GM12878 (cell line): ENCODE measurements around the gene HINFP. TPM values are rescaled to one million over a fixed set of nuclear protein-coding genes. Genes with fewer than 3 reads are reported as not detected.

Source experiments
- ATAC-seq: fragments of 200-7000 bp; cut with Tn5 transposase; 3 replicates; pipeline ENCODE4 v1.9.1; 2020; ENCODE audit warnings: mild to moderate bottlenecking, moderate library complexity
- BruUV-seq: library from RNA; stranded (reverse); fragments of 400-500 nt; replicated peaks from 2 replicates; lab custom pipeline; 2021; lab: Mats Ljungman, UMichigan
- CTCF ChIA-PET: fragments of 300-600 bp; sonication (Branson Sonifier 250); formaldehyde crosslinking; extraction: SDS; loops from one replicate; lab custom pipeline; 2021; ENCODE audit warnings: inconsistent platforms; lab: Yijun Ruan, JAX
- POLR2A ChIA-PET: fragments of 350-600 bp; formaldehyde crosslinking; extraction: SDS; loops from one replicate; lab custom pipeline; 2021; ENCODE audit warnings: inconsistent platforms; lab: Charles Lee
- RAD21 ChIA-PET: fragments of 300-600 bp; sonication (Branson Sonifier 250); formaldehyde crosslinking; loops from one replicate; lab custom pipeline; 2023; ENCODE audit warnings: antibody characterized with exemption; ENCODE audit not compliant: unreplicated experiment; lab: Charles Lee
- SMC1A ChIA-PET: fragments of 300-600 bp; sonication (Branson Sonifier 250); formaldehyde crosslinking; loops from one replicate; lab custom pipeline; 2023; ENCODE audit not compliant: unreplicated experiment, uncharacterized antibody; lab: Charles Lee
- DNase-seq: peaks from one replicate; pipeline ENCODE4 v3.0.0-alpha.2; 2011; ENCODE audit warnings: low read depth, low spot score
- FAIRE-seq: peaks from 3 replicates; lab custom pipeline; 2011; peaks lifted over from hg19 to GRCh38; lab: Jason Lieb, UNC
- H2AFZ ChIP-seq: 2 replicates; pipeline ENCODE4 v1.6.0; 2011; ENCODE audit warnings: low read depth, low read length, control low read depth; ENCODE audit not compliant: control insufficient read depth
- H3K27ac ChIP-seq: 2 replicates; pipeline ENCODE4 v1.5.1; 2011; ENCODE audit warnings: control low read depth; ENCODE audit not compliant: control insufficient read depth, insufficient read depth
- H3K27me3 ChIP-seq, 2 experiments: replicated peaks in 1 of 2; 2 replicates each; pipeline versions ENCODE4 v1.6.0 to v1.6.1; 2011; ENCODE audit warnings: low read length in 1 of 2; ENCODE audit not compliant: control insufficient read depth in 2 of 2, insufficient read depth in 2 of 2
- H3K36me3 ChIP-seq, 2 experiments: 2 replicates each; pipeline ENCODE4 v1.5.1; 2011; ENCODE audit warnings: low read length in 1 of 2; ENCODE audit not compliant: control insufficient read depth in 2 of 2, insufficient read depth in 2 of 2
- H3K4me1 ChIP-seq: 2 replicates; pipeline ENCODE4 v1.6.1; 2011; ENCODE audit warnings: mild to moderate bottlenecking, low read length, moderate library complexity, mixed read lengths; ENCODE audit not compliant: control insufficient read depth, insufficient read depth
- H3K4me2 ChIP-seq: 2 replicates; pipeline ENCODE4 v1.6.0; 2011; ENCODE audit warnings: control low read depth; ENCODE audit not compliant: control insufficient read depth, insufficient read depth
- H3K4me3 ChIP-seq: fragments of 200-600 bp; sonication (generic); 2 replicates; pipeline ENCODE4 v1.5.1; 2016
- H3K79me2 ChIP-seq: 2 replicates; pipeline ENCODE4 v1.6.0; 2011; ENCODE audit warnings: low read length; ENCODE audit not compliant: control insufficient read depth, insufficient read depth
- H3K9ac ChIP-seq: 2 replicates; pipeline ENCODE4 v1.8.0; 2011; ENCODE audit warnings: low read length, control low read depth, mixed read lengths; ENCODE audit not compliant: control insufficient read depth, insufficient read depth
- H3K9me3 ChIP-seq: replicated peaks from 3 replicates; pipeline ENCODE4 v1.5.1; 2011; ENCODE audit warnings: mild to moderate bottlenecking, low read length; ENCODE audit not compliant: control insufficient read depth, insufficient read depth
- H4K20me1 ChIP-seq: 2 replicates; pipeline ENCODE4 v1.6.0; 2011; ENCODE audit not compliant: control insufficient read depth, insufficient read depth
- CBFB ChIP-seq: IDR thresholded peaks from 2 replicates; pipeline ENCODE4 v1.6.1; 2016; ENCODE audit warnings: antibody characterized with exemption, low read depth
- CUX1 ChIP-seq: IDR thresholded peaks from 2 replicates; pipeline ENCODE4 v1.6.1; 2012; ENCODE audit warnings: improper control_type of control experiment, low read depth, low read length; ENCODE audit not compliant: insufficient replicate concordance
- ESRRA ChIP-seq: IDR thresholded peaks from 2 replicates; pipeline ENCODE4 v1.6.1; 2012; ENCODE audit warnings: mild to moderate bottlenecking, low read length, improper control_type of control experiment
- HSF1 ChIP-seq: fragments of 150-350 bp; IDR thresholded peaks from 2 replicates; pipeline ENCODE4 v1.6.1; 2014; ENCODE audit warnings: mild to moderate bottlenecking, low read depth, low read length
- MEF2A ChIP-seq: IDR thresholded peaks from 2 replicates; pipeline ENCODE4 v1.6.1; 2011; ENCODE audit warnings: low read depth, mild to moderate bottlenecking, low read length, moderate library complexity; ENCODE audit not compliant: insufficient read depth
- SPI1 ChIP-seq: IDR thresholded peaks from 2 replicates; pipeline ENCODE4 v1.6.1; 2011; ENCODE audit warnings: low read depth, mild to moderate bottlenecking, low read length, moderate library complexity, borderline replicate concordance; ENCODE audit not compliant: insufficient read depth
- whole genome bisulfite sequencing: methylation state at CpG from one replicate; pipeline ENCODE4 v1.1.6; 2016; ENCODE audit warnings: low lambda C conversion rate; ENCODE audit not compliant: insufficient replicate concordance, insufficient coverage; ENCODE audit errors: missing lambda C conversion rate; 5-methylcytosine and 5-hydroxymethylcytosine counted together
- in situ Hi-C: fragments of 300-500 bp; cut with MboI; formaldehyde crosslinking; loops from 9 replicates; pipeline ENCODE4 v1.14.3; 2018; ENCODE audit warnings: mixed read lengths
- intact Hi-C: fragments of 100-400 bp; cut with micrococcal nuclease; formaldehyde crosslinking; loops from one replicate; pipeline ENCODE4 v1.14.2; 2022; ENCODE audit not compliant: unreplicated experiment
- polyA plus RNA-seq, 11 experiments: library from polyadenylated mRNA; depleted of rRNA in 4 of 11; unstranded in 6 of 11; stranded (reverse) in 5 of 11; fragments of >200 nt; fragmentation: Nextera tagmentation in 4 of 11; fragmentation: Illumina TruSeq in 1 of 11; extraction: Ambion mirVana in 4 of 11; extraction: Trizol in 1 of 11; gene quantifications; 1 replicate in 1 of 11; 2 replicates in 10 of 11; pipeline versions ENCODE4 v1.2.1 to v1.2.3, GENCODE V29; 2011 to 2016; ENCODE audit warnings: inconsistent platforms in 2 of 11, missing spikeins in 2 of 11, low read depth in 1 of 11
- total RNA-seq, 4 experiments: library from RNA; depleted of rRNA in 3 of 4; stranded (reverse); fragments of >200 nt in 3 of 4; fragmentation: Illumina TruSeq in 1 of 4; extraction: Trizol in 1 of 4; gene quantifications; 2 replicates each; pipeline versions ENCODE4 v1.2.1 to v1.2.3, GENCODE V29; 2013 to 2021

The HINFP gene
- total and polyA plus RNA-seq, 10 of the 15 experiments (the other 5 are each of a cell fraction or from before 2014, with no cell fraction given), result 13.1 to 26.3 (median 18.6) TPM

DNA sequence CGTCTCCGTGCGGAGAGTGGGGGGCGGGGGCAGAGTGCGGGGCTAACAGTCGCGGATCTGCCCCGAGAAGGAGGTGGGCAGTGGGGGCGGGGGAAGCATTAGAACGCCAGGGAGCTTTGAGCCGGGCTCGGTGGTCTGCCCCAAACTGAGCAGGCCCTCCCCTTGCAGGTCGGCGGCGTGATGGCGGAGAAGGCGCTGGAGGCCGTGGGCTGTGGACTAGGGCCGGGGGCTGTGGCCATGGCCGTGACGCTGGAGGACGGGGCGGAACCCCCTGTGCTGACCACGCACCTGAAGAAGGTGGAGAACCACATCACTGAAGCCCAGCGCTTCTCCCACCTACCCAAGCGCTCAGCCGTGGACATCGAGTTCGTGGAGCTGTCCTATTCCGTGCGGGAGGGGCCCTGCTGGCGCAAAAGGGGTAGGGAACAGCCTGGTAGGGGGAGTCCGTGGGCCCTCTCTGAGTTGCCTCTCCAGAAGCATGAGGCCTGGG lies 28.5 kb downstream of the HINFP start (continued):
- TF ChIP-seq CUX1 (no peak), MEF2A (no peak)

DNA sequence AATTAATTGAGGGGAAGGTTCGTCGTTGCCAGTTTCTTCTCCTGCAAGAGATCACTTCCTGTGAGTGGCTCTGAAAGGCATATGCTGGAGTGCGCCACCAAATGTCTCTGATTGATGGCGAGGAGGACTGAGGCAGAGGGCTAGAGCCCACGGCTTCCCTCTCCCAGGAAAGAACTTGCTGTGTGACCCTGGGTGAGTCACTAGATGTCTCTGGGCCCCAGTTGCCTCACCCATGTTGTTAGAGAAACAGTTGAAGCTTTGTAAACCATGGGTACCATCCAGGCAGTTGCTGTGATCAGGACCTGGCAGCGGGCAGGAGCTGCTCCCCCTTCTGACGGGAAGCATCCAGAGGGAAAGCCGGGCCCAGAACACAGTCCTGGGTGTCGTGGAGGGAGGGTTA lies 30.7 kb downstream of the HINFP start:
- H3K9me3 ChIP-seq, result no peaks in the 10 kb centered on the region
- no peaks in the 10 kb centered on the region for H3K36me3 ChIP-seq
- H3K4me3 ChIP-seq, result no peak overlapping the region
- DNase-seq (no peak), FAIRE-seq (no peak), ATAC-seq (no peak)
- CTCF ChIA-PET, result interaction anchor here (1.1 to 2.5 kb wide), 3 partner anchors 11 to 18 kb away, joined by 3 to 5 read pairs (median 3); partner anchors contain the start of gene NLRX1
- no TSS peak for BruUV-seq
- no peak overlapping the region for H3K9ac ChIP-seq
- H4K20me1 ChIP-seq, result no peaks in the 10 kb centered on the region
- peaks cover 12 to 17% of the 10 kb centered on the region in 2 experiments; a peak in 3 of 4 replicates for H3K27me3 ChIP-seq
- intact Hi-C loops, result no loop called here
- no peak overlapping the region for H3K27ac ChIP-seq
- no peak for TF ChIP-seq ESRRA
- no peak for TF ChIP-seq SPI1
- no peak for TF ChIP-seq HSF1
- no peak for TF ChIP-seq CBFB
- TF ChIP-seq MEF2A, result no peak
- RAD21 ChIA-PET, result no interaction called here
- in situ Hi-C loops, result no loop called here
- POLR2A ChIA-PET, result no interaction called here
- SMC1A ChIA-PET, result interaction anchor here (1.0 to 1.4 kb wide), 2 partner anchors 9 to 175 kb away, joined by 3 to 4 read pairs; no protein-coding TSS in a partner anchor
- H3K4me2 ChIP-seq, result no peak overlapping the region
- no peak overlapping the region for H2AFZ ChIP-seq
- H3K4me1 ChIP-seq, result no peaks in the 10 kb centered on the region
- no peaks in the 10 kb centered on the region for H3K79me2 ChIP-seq
- WGBS, result 49% methylated on average over 9 of the region's 9 CpGs
